HG03571 (cell line): Measurements from ENCODE around the gene AKAP8.
"Not testable (repeated sequence)": the region's sequence is repeated elsewhere in the genome, so short reads cannot be mapped to it uniquely, and the experiment has no call there.

ENCODE experiments used
- ATAC-seq: cut with Tn5 transposase; IDR thresholded peaks from one replicate; pipeline ENCODE4 v1.9.1; 2021; ENCODE audit not compliant: unreplicated experiment

AKAP8 gene

GRCh38 chr19:15379083-15379998 lies at the start of gene AKAP8:
Gene AKAP8 (minus strand): TSS chr19:15379787. CDS start chr19:15379731, 56 bp downstream.
- peak; percentile 70 for ATAC-seq

GRCh38 chr19:15427991-15428471 lies 48.4 kb upstream of the AKAP8 start:
- no peak for ATAC-seq

GRCh38 chr19:15427350-15427700 lies 47.7 kb upstream of the AKAP8 start:
- no peak for ATAC-seq

DNA sequence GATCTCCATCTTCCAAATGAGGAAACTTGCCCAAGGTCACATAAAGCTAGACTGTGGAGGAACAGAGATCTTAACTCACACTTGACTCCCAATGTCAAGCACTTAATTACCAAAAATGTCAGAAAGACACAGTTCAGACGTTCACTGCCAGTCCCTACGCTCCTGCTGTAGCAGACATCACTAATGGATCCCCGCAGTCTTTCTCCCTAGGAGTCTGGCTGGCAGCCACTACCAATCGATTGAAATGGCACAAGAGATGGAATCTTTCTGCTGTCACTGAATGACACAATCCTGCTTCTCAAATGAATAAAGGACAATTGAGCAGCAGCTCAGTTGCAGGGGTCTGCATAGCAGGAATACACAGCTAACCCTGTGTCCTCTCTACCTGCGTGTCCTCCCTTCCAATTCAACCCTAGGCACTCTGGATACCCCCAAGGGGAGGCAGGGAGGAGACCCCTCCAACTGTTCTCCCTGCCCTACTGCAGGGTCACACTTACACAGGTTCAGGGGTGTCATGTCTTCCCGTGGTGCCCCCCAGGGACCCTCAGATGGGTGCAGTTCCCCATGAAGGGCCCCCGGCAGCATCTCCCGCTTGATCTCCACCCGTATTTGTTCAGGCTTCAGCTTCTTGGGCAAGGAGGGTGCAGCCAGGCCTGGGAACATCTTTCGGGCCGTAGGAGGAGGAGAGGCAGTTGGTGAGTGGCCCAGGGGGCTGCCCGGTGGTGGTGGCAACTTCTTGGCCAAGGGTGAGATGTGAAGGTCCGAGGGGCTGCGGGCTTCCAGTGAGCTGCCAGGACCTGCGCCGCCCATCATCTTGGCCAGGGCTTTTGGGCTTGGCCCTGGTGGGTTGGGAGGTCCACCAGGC lies 47.1 kb upstream of the AKAP8 start:
- ATAC-seq = no peak

GRCh38 chr19:15425321-15425950 lies 45.8 kb upstream of the AKAP8 start:
- no peak for ATAC-seq

- no peak for ATAC-seq
Measured at GRCh38 chr19:15424692-15425272, 45.2 kb upstream of the AKAP8 start.

GRCh38 chr19:15424121-15424520 lies 44.5 kb upstream of the AKAP8 start:
- no peak for ATAC-seq

DNA sequence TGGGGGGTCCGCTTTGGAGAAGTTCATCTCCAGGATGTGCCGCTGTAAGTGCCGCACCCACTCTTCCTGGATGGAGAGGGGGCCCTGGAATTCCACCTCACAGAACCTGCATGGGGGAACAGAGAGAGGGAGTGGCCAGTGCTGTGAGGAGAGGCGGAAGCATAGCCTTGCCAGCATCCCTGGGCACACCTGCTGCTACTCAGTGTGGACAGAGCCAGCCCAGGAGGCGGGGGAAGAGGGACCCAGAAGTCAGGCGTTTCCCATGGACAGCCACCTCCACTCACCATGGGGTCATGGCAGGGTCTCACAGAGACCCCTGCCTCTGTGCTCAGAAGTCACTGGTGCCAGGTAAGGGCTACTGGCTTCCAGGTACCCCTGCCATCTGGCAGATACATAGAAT lies 43.5 kb upstream of the AKAP8 start:
- no peak for ATAC-seq

GRCh38 chr19:15422296-15423075 lies 42.9 kb upstream of the AKAP8 start:
- no peak for ATAC-seq

DNA sequence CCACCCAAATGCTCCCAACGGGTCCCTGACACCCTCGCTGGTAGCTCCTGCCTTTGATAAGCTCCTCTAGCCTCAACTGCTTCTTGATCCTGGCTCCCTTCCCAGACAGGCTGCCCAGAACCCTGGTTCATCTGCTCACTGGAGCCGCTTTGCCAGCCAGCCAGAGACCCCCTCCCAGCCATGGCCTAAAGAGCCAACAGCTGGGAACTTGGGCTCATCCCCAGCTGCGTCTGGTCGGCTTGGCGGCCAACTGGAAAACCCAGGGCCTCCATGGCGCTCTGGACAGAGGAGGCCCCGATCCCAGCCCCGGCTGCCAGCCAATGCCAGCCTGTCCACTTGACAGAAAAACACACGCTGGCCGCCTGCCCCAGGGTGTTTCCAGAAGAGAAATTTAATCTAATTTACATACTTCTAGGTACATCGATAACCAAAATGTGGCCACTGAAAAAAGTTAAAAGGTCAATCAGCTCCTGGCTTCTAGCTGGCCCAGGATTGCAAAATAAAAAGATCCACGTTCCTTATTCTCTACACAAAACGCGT lies 42.2 kb upstream of the AKAP8 start:
- no peak for ATAC-seq

DNA sequence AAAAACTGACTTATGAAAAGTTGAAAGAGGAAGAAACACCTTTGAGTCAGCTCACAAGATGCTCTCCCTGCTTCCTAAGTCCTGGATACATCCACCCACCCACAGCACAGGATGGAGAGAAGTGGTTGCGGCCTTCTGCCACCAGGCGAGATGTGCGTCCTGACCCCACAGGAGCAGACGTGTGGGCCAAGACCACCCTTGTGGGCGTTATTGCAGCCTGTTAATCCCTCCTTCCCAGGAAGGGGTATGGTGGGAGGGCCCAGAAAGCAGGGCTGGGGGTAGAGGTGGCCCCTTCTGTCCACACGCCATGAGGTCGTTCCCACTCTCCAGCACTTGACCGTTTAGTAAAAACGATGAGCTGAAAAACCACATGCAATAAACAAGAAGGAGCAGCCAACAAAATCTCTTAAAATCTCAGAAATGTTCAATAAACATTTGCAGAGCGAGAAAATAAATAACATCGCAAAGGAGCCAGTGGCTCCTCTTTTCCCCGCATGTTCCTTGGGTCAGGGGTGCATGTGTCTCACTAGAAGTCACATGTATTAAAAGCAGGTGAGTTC lies 41.6 kb upstream of the AKAP8 start:
- no peak for ATAC-seq

- ATAC-seq = no peak
Measured at GRCh38 chr19:15419413-15420025, 39.9 kb upstream of the AKAP8 start.

DNA sequence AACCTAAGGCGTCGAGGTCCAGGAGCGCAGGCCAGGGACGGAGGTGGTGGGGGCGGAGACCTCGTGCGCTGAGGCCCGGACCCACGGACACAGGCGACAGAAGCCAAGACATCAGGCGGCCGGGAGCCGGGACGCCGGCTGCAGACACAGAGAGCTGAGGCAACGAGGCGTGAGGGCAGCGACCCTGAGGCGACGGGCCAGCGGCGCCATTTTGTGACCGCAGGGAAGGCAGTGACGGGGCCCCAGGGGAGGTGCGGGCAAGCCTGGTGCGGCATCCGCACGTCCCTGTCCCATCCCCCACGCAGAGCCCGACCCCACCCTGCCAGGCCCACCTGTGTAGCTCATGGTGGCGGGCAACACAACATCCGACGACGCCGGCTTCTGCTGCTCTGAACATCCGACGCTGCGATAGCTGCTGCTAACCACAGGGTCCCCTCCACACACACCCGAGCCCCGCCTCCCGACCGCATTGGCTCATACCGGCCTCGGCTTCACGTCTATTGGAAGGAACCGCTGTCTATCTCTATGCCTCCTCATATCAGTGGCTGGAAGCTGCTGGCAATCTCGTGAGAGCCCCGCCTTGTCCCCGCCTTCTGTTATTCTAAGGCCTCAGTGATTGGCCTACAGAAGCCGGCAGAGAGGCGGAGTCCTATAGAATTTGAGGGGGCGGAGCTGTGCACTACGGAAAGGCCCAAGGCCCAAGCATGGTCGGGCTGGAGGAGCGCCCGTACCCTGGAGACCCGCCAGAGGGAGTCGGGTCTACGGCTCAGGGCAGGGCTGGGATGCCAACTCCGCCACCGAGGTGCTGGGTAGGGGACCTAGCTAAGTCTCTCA lies 39.2 kb upstream of the AKAP8 start, which contains the start of gene AKAP8L:
TSS of gene AKAP8L (minus strand) at position 410 of the 834 bp plus-strand sequence. CDS start at position 345, 65 bp downstream.
- ATAC-seq = peak; percentile 91

- ATAC-seq = no peak
Measured at GRCh38 chr19:15418231-15418578, 38.6 kb upstream of the AKAP8 start.

- no peak for ATAC-seq
Measured at GRCh38 chr19:15417699-15418098, 38.1 kb upstream of the AKAP8 start.

DNA sequence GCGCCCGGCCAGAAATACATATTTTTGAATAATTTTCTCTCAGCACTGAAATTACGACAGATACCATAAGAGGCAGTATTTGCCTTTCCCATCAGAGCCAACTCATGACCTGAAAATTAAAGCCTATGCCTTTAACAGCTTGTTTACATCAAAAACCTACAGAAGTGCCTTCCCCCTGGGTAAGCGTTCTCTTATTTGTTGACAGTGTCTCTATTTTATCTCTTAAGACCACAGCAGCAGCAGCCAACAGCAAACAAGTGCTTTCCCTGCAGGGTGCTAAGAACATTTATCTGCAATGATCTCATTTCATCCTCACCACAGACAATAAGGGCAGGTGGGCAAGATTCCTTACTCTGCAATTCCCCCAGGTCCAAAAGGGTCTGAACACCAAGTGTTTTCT lies 33.2 kb upstream of the AKAP8 start:
- no peak for ATAC-seq

DNA sequence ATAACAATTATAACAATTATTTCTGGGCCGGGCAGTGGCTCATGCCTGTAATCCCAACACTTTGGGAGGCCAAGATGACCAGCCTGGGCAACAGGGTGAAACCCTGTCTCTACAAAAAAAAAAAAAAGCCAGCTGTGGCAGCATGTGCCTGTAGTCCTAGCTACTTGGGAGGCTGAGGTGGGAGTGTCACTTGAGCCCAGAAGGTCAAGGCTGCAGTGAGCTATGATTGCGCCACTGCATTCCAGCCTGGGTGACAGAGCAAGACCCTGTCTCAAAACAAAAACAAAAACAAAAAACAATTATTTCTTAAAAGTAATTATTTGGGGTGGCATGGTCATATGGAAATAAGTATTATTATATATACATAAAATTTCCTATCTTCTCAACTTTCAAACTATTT lies 31.8 kb upstream of the AKAP8 start:
- ATAC-seq = not testable (repeated sequence)

DNA sequence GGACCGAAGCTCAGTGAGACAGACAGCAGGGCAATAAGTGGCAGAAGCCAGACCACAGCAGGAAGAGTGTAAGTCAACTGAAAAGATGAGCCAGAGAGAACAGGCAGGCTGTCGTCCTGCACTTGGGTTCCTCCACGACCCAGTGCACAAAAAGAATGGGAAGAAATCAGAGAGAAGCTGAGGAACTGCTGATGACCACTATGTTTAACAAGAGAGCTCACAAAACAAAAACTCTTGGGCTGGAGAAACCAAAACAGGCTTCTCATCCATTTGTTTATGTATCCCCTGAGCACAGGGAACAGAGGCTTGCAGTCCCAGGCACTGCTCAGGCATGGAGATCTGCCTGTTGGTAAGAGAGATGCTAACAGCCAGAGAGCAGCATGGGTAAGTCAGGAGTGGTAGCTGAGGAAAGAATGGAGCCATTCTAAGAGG lies 25.2 kb upstream of the AKAP8 start:
- no peak for ATAC-seq
